Mesendoderm (in vitro differentiated cells): ENCODE measurements around the gene RBM44.

Source experiments
- DNase-seq: peaks from one replicate; pipeline ENCODE4 v3.0.0; 2013
- H2AK5ac ChIP-seq: 2 replicates; pipeline ENCODE4 v1.6.1; 2013; ENCODE audit warnings: low read length, inconsistent platforms
- H2BK120ac ChIP-seq: 2 replicates; pipeline ENCODE4 v1.6.1; 2013; ENCODE audit warnings: low read depth, mild to moderate bottlenecking, low read length, moderate library complexity, mixed read lengths
- H2BK15ac ChIP-seq: replicated peaks from 2 replicates; pipeline ENCODE4 v1.6.1; 2013; ENCODE audit warnings: low read depth, mild to moderate bottlenecking, moderate library complexity
- H2BK5ac ChIP-seq: 2 replicates; pipeline ENCODE4 v1.6.1; 2013; ENCODE audit warnings: low read length, inconsistent platforms
- H3K18ac ChIP-seq: 2 replicates; pipeline ENCODE4 v1.6.1; 2013; ENCODE audit warnings: mild to moderate bottlenecking, low read length, mixed read lengths
- H3K23ac ChIP-seq: one replicate; pipeline ENCODE4 v1.6.1; 2013; ENCODE audit warnings: low read length
- H3K27ac ChIP-seq: 2 replicates; pipeline ENCODE4 v1.5.1; 2013; ENCODE audit warnings: low read depth, mild to moderate bottlenecking, inconsistent platforms, low read length, moderate library complexity
- H3K27me3 ChIP-seq: 2 replicates; pipeline ENCODE4 v1.6.1; 2013; ENCODE audit warnings: low read length, control low read depth, mild to moderate bottlenecking, inconsistent platforms; ENCODE audit not compliant: insufficient read depth, poor library complexity
- H3K36me3 ChIP-seq: 2 replicates; pipeline ENCODE4 v1.6.1; 2013; ENCODE audit warnings: low read length, inconsistent platforms; ENCODE audit not compliant: control insufficient read depth, insufficient read depth
- H3K4ac ChIP-seq: one replicate; pipeline ENCODE4 v1.6.1; 2013; ENCODE audit warnings: low read depth, mild to moderate bottlenecking, low read length, moderate library complexity
- H3K4me1 ChIP-seq: 2 replicates; pipeline ENCODE4 v1.6.1; 2013; ENCODE audit warnings: low read depth, low read length, inconsistent platforms; ENCODE audit not compliant: control insufficient read depth
- H3K4me2 ChIP-seq: 2 replicates; pipeline ENCODE4 v1.6.1; 2013; ENCODE audit warnings: low read length
- H3K4me3 ChIP-seq: 2 replicates; pipeline ENCODE4 v1.5.1; 2013; ENCODE audit warnings: mild to moderate bottlenecking, low read length
- H3K56ac ChIP-seq: one replicate; pipeline ENCODE4 v1.6.1; 2013; ENCODE audit warnings: low read length
- H3K79me1 ChIP-seq: 2 replicates; pipeline ENCODE4 v1.6.1; 2013; ENCODE audit warnings: low read length, inconsistent platforms
- H3K79me2 ChIP-seq: 2 replicates; pipeline ENCODE4 v1.6.1; 2013; ENCODE audit warnings: mild to moderate bottlenecking, low read length; ENCODE audit not compliant: control insufficient read depth, insufficient read depth
- H3K9ac ChIP-seq: 2 replicates; pipeline ENCODE4 v1.6.1; 2013; ENCODE audit warnings: low read length, inconsistent platforms
- H4K5ac ChIP-seq: one replicate; pipeline ENCODE4 v1.6.1; 2013; ENCODE audit warnings: low read length
- H4K8ac ChIP-seq: one replicate; pipeline ENCODE4 v1.6.1; 2013; ENCODE audit warnings: low read depth, mild to moderate bottlenecking, control low read depth, low read length, moderate library complexity
- WGBS: extraction: QIAGEN DNeasy Blood & Tissue Kit; methylation state at CpG from one replicate; pipeline ENCODE4 v1.1.7; 2013; ENCODE audit warnings: low lambda C conversion rate, missing lambda C conversion rate; ENCODE audit not compliant: insufficient coverage; ENCODE audit errors: extremely low coverage; 5-methylcytosine and 5-hydroxymethylcytosine counted together

The RBM44 gene

DNA sequence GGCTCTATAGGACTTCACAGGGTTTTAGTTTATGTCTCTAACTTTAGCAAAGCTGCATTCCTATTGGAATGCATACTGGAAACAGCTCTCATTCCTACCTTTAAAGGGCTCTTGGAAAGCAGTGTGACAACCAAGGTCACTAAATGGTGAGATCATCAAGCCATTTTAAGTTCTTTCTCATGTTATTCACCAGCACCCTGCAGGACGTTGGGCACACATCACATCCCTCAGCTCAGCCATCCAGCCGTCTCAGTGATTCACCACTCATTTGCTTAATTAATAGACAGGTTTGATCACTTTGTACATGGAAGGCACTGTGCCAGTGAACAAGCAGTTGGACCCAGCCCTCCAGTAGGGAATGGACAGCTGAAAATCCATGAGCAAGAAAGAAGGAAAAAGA is 32.2 kb upstream of the RBM44 start:
- Histone ChIP-seq H3K4me1 (no peaks in the 10 kb centered on the region), H3K27ac (no peak overlapping the region), H3K36me3 (no peaks in the 10 kb centered on the region), H3K4me2 (no peak overlapping the region), H3K56ac (no peak overlapping the region), H3K18ac (no peak overlapping the region), H2AK5ac (no peak overlapping the region), H2BK5ac (no peak overlapping the region), H3K9ac (no peak overlapping the region), H3K23ac (no peak overlapping the region), H2BK120ac (no peak overlapping the region), H3K27me3 (no peaks in the 10 kb centered on the region), H3K4ac (no peak overlapping the region), H4K5ac (no peak overlapping the region), H4K8ac (no peak overlapping the region), H3K79me2 (no peaks in the 10 kb centered on the region), H3K4me3 (no peak overlapping the region), H2BK15ac (no peak overlapping the region), H3K79me1 (no peaks in the 10 kb centered on the region)
- DNase-seq, result peak; percentile 60
- no CpG with 5 or more reads among the region's 2 CpGs for WGBS

DNA sequence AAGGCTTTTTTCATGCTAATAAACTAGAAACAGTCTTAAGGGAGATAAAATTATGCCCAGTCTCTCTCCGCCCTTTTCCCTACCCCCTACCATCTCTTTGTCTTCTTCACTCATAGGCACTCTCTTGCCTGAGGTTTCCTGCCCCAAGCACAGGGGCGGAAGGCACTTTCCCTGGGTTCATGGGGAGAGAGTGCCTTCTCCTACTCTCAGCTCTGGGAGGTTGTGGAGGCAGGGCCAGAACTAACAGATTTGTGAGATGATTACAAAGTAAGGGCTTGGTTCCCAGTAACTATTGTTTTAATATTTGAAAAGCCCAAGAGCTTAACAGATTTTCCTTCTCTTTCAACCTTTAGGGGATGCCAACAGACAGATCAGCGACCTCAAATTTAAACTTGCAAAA is 26.1 kb upstream of the RBM44 start:
- Histone ChIP-seq H3K4me1 (no peaks in the 10 kb centered on the region), H3K9ac (no peak overlapping the region), H3K79me2 (no peaks in the 10 kb centered on the region), H3K27ac (no peak overlapping the region), H4K8ac (no peak overlapping the region), H3K4me2 (no peak overlapping the region), H3K23ac (no peak overlapping the region), H3K36me3 (no peaks in the 10 kb centered on the region), H3K18ac (no peak overlapping the region), H3K56ac (no peak overlapping the region), H3K4me3 (no peak overlapping the region), H2BK15ac (no peak overlapping the region), H3K79me1 (peaks cover 2% of the 10 kb centered on the region), H2BK5ac (no peak overlapping the region), H3K27me3 (no peaks in the 10 kb centered on the region), H2AK5ac (no peak overlapping the region), H3K4ac (no peak overlapping the region), H2BK120ac (no peak overlapping the region), H4K5ac (no peak overlapping the region)
- no peak for DNase-seq
- no CpG with 5 or more reads among the region's 3 CpGs for WGBS

DNA sequence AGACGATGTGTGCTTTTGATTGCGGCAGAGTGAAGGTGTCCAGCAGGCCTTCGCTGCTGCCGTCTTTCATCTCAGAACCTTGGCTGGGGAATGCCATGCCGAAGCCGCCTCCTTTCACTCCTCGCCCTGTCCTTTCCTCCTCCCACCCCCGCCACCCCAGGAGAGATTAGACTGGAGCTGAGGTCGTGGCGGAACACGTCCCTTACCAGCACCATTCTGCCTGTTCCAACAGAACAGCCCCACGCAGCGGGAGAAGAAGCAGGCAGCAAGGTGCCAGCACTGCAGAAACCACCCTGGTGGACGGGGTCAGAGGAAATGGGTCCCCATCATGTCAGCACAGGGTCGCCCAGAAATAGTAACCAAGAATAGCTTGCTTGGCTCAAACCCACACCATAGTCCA is 24.8 kb upstream of the RBM44 start:
- Histone ChIP-seq H2BK5ac (no peak overlapping the region), H3K27me3 (no peaks in the 10 kb centered on the region)
- WGBS, result no CpG with 5 or more reads among the region's 15 CpGs

DNA sequence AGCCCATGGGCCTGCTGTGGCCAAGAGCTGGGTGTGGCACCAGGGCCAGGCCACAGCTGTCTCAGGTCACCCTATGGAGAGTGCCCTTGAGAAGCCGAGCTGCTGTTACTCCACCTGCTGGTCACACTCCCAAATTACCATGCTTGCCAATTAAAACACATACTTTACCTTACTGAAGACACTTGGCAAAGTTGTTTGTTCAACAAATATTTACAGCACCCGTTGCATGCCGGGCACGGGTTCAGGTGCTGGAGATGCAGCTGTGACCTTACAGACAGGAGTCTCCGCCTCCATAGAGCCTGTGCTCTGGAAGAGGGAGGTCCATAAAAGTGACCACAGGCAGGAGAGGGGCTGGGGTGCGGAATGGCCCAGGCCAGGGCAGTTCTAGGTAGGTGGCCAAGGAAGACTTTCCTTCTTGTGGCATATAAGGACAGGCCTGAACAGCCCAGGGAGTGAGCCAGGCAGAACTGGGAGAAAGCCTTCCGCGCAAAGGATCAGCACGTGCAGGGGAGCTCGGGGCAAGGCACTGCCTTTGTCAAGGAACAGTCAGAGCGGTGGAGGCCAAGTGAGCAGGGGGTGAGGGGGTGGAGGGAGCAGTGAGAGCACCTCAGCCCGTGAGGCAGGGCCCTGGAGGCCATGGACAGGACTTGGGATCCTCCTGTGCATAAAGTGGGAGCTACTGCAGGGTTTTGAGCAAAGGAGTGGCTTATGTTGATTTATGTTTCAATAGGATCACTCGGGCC is 23.6 kb upstream of the RBM44 start:
- peaks cover 3% of the 10 kb centered on the region for H3K36me3 ChIP-seq
- peak; percentile 75 for DNase-seq
- no CpG with 5 or more reads among the region's 13 CpGs for WGBS

More for the DNA sequence above, 24.8 kb upstream of the RBM44 start:
- Histone ChIP-seq H3K18ac (no peak overlapping the region), H2AK5ac (no peak overlapping the region), H4K5ac (no peak overlapping the region), H3K4me2 (no peak overlapping the region), H3K23ac (no peak overlapping the region), H2BK15ac (no peak overlapping the region), H3K4ac (no peak overlapping the region), H3K56ac (no peak overlapping the region), H4K8ac (no peak overlapping the region), H2BK120ac (no peak overlapping the region), H3K79me2 (no peaks in the 10 kb centered on the region), H3K4me3 (no peak overlapping the region), H3K4me1 (no peaks in the 10 kb centered on the region), H3K36me3 (peaks cover 3% of the 10 kb centered on the region), H3K27ac (no peak overlapping the region), H3K79me1 (peaks cover 2% of the 10 kb centered on the region), H3K9ac (no peak overlapping the region)
- DNase-seq, result no peak

DNA sequence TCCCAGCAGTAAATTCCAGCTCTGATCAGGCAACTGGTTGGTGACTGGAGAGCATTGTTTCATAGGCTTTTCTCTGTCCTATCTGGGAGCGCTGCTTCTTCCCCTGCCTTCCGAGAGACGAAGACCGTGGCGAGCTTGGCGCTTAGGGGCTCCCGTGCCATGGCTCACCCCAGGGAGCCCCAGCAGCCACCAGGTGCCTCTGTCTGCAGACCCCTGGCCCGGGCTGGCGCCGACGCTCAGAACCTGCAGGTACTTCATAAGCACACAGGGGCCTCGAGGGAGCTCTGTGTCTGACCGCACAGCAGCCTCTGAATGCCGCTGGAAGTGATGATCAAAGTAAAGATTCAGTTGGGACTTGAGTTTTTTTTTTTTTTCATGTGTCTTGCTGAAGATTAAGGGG is 19.1 kb upstream of the RBM44 start:
- H3K27me3 ChIP-seq, result no peaks in the 10 kb centered on the region

More for the DNA sequence above, 23.6 kb upstream of the RBM44 start:
- Histone ChIP-seq H3K4ac (no peak overlapping the region), H3K4me3 (no peak overlapping the region), H3K27ac (no peak overlapping the region), H3K9ac (no peak overlapping the region), H2BK120ac (no peak overlapping the region), H2BK5ac (no peak overlapping the region), H3K4me2 (no peak overlapping the region), H3K27me3 (no peaks in the 10 kb centered on the region), H4K5ac (no peak overlapping the region), H2AK5ac (no peak overlapping the region), H3K79me2 (no peaks in the 10 kb centered on the region), H3K79me1 (peaks cover 2% of the 10 kb centered on the region), H2BK15ac (no peak overlapping the region), H3K4me1 (no peaks in the 10 kb centered on the region), H3K56ac (no peak overlapping the region), H3K18ac (no peak overlapping the region), H4K8ac (no peak overlapping the region), H3K23ac (no peak overlapping the region)

DNA sequence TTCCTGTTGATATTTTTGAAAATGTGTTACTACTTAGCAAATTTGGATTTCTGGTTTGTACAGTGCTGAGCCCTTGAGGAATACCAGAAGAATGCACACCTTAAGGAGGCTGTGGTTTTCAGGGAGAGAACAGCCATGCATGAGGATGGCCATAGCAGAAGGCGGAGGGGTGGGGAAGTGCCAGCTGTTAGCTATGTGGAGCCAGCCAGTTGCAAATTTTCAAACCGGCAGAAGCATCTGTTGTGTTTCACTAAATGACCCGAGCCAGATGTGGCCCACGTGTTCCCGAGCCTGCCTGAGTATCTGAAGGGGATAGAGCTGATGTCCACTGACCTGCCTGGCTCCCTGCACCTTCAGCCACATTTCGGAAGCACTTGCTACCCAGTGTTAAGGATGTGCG is 16.4 kb upstream of the RBM44 start:
- H2AK5ac ChIP-seq, result no peak overlapping the region
- H3K79me2 ChIP-seq, result no peaks in the 10 kb centered on the region
- no peak overlapping the region for H4K5ac ChIP-seq
- no peak overlapping the region for H3K4me2 ChIP-seq
- no peak for DNase-seq
- H3K18ac ChIP-seq, result no peak overlapping the region
- no peak overlapping the region for H3K4ac ChIP-seq
- H3K4me3 ChIP-seq, result no peak overlapping the region
- H3K27ac ChIP-seq, result no peak overlapping the region
- no peak overlapping the region for H4K8ac ChIP-seq
- H3K36me3 ChIP-seq, result peaks cover 10% of the 10 kb centered on the region
- H3K56ac ChIP-seq, result no peak overlapping the region
- WGBS, result no CpG with 5 or more reads among the region's 7 CpGs
- H3K4me1 ChIP-seq, result no peaks in the 10 kb centered on the region
- no peaks in the 10 kb centered on the region for H3K79me1 ChIP-seq
- no peaks in the 10 kb centered on the region for H3K27me3 ChIP-seq
- H3K9ac ChIP-seq, result no peak overlapping the region
- H2BK120ac ChIP-seq, result no peak overlapping the region
- H2BK15ac ChIP-seq, result no peak overlapping the region
- H2BK5ac ChIP-seq, result no peak overlapping the region
- no peak overlapping the region for H3K23ac ChIP-seq

More for the DNA sequence above, 19.1 kb upstream of the RBM44 start:
- Histone ChIP-seq H4K8ac (no peak overlapping the region), H3K4me1 (no peaks in the 10 kb centered on the region), H3K4me2 (no peak overlapping the region), H3K4me3 (no peak overlapping the region), H4K5ac (no peak overlapping the region), H3K9ac (no peak overlapping the region), H3K27ac (no peak overlapping the region), H3K79me2 (no peaks in the 10 kb centered on the region), H2BK15ac (no peak overlapping the region), H2BK120ac (no peak overlapping the region), H3K4ac (no peak overlapping the region), H3K56ac (no peak overlapping the region), H2BK5ac (no peak overlapping the region), H3K36me3 (peaks cover 10% of the 10 kb centered on the region), H3K18ac (no peak overlapping the region), H3K79me1 (peaks cover 2% of the 10 kb centered on the region), H3K23ac (no peak overlapping the region), H2AK5ac (no peak overlapping the region)
- no CpG with 5 or more reads among the region's 14 CpGs for WGBS
- DNase-seq, result no peak
